Measurements from ENCODE around the gene TUBA3C.

The TUBA3C gene

GRCh38 chr13:19171563-19171962 lies 10.1 kb downstream of the TUBA3C start:
- no peak for TF ChIP-seq SETDB1 (IDR thresholded peaks at IDR 0.05; ENCODE audit: insufficient read length, low read length)
- TF ChIP-seq ZNF76 (tag by site-specific recombination; IDR thresholded peaks at IDR 0.05; ENCODE audit: borderline replicate concordance, low read depth) = no peak
- TF ChIP-seq ZNF280C (tag by site-specific recombination; IDR thresholded peaks at IDR 0.05) = no peak
- no peak for TF ChIP-seq MYNN (tag by site-specific recombination; IDR thresholded peaks at IDR 0.05; ENCODE audit: borderline replicate concordance)
- no peak for TF ChIP-seq ZNF354C (tag by site-specific recombination; IDR thresholded peaks at IDR 0.05; ENCODE audit: borderline replicate concordance, low read depth)
- TF ChIP-seq ZNF335 (tag by site-specific recombination; conservative IDR thresholded peaks at IDR 0.05) = no peak
- no peak for TF ChIP-seq GFI1B (tag by site-specific recombination; IDR thresholded peaks at IDR 0.05)
- TF ChIP-seq, protein P1, sequence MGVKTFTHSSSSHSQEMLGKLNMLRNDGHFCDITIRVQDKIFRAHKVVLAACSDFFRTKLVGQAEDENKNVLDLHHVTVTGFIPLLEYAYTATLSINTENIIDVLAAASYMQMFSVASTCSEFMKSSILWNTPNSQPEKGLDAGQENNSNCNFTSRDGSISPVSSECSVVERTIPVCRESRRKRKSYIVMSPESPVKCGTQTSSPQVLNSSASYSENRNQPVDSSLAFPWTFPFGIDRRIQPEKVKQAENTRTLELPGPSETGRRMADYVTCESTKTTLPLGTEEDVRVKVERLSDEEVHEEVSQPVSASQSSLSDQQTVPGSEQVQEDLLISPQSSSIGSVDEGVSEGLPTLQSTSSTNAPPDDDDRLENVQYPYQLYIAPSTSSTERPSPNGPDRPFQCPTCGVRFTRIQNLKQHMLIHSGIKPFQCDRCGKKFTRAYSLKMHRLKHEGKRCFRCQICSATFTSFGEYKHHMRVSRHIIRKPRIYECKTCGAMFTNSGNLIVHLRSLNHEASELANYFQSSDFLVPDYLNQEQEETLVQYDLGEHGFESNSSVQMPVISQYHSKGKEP (tag by site-specific recombination; IDR thresholded peaks at IDR 0.05) = no peak
- TF ChIP-seq RBAK (tag by site-specific recombination; IDR thresholded peaks at IDR 0.05) = no peak
- no peak for TF ChIP-seq REPIN1 (tag by site-specific recombination; IDR thresholded peaks at IDR 0.05; ENCODE audit: low read depth)
- TF ChIP-seq KLF7 (tag by site-specific recombination; IDR thresholded peaks at IDR 0.05; ENCODE audit: borderline replicate concordance) = no peak
- TF ChIP-seq ZNF560 (tag by site-specific recombination; IDR thresholded peaks at IDR 0.05; ENCODE audit: borderline replicate concordance) = no peak
- Histone ChIP-seq H3K4me1 (ENCODE audit: control insufficient read depth, insufficient read depth, low read length) (no peaks in the 10 kb centered on the region), H3K9me3 (ENCODE audit: control insufficient read depth, insufficient read depth, low read depth, low read length) (no peaks in the 10 kb centered on the region), H3K27ac (ENCODE audit: extremely low read depth, low read depth, low read length) (no peak overlapping the region), H3K4me3 (ENCODE audit: low read depth, low read length) (no peak overlapping the region), H3K36me3 (ENCODE audit: control insufficient read depth in 2 of 2, insufficient read depth in 1 of 2, low read length in 2 of 2) (no peaks in the 10 kb centered on the region)
- POLR2A ChIA-PET = no interaction called here
- CTCF ChIA-PET = no interaction called here

GRCh38 chr13:19169991-19170390 lies 11.6 kb downstream of the TUBA3C start:
- H3K36me3 ChIP-seq (ENCODE audit: control insufficient read depth in 2 of 2, insufficient read depth in 1 of 2, low read length in 2 of 2) = no peaks in the 10 kb centered on the region
- CTCF ChIA-PET = no interaction called here
- H3K27ac ChIP-seq (ENCODE audit: extremely low read depth, low read depth, low read length) = no peak overlapping the region

DNA sequence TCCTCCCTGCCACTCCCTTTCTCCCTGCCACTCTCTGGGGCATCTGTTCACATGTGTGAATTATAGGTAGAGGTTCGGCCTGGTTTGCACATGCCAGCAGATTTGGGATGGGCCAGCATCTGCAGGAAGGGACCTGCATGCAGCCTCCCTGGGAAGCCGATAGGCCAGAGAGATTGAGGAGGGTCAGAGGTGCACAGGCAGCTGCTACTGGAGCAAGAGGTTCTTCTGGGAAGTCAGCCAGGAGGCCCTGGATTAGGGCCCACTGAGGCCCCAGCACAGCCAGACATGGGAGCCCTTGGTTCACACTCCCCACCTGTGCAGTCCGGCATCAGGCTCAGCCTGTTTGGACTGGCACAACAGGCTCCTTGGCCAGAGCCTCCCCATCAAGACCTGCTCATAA lies 12.1 kb downstream of the TUBA3C start:
- Histone ChIP-seq H3K27ac (ENCODE audit: extremely low read depth, low read depth, low read length) (no peak overlapping the region), H3K4me1 (ENCODE audit: control insufficient read depth, insufficient read depth, low read length) (no peaks in the 10 kb centered on the region), H3K36me3 (ENCODE audit: control insufficient read depth in 2 of 2, insufficient read depth in 1 of 2, low read length in 2 of 2) (no peaks in the 10 kb centered on the region), H3K4me3 (ENCODE audit: low read depth, low read length) (no peak overlapping the region), H3K9me3 (ENCODE audit: control insufficient read depth, insufficient read depth, low read depth, low read length) (no peaks in the 10 kb centered on the region)
- ChIA-PET CTCF (no interaction called here), POLR2A (no interaction called here)
- TF ChIP-seq, protein P2, sequence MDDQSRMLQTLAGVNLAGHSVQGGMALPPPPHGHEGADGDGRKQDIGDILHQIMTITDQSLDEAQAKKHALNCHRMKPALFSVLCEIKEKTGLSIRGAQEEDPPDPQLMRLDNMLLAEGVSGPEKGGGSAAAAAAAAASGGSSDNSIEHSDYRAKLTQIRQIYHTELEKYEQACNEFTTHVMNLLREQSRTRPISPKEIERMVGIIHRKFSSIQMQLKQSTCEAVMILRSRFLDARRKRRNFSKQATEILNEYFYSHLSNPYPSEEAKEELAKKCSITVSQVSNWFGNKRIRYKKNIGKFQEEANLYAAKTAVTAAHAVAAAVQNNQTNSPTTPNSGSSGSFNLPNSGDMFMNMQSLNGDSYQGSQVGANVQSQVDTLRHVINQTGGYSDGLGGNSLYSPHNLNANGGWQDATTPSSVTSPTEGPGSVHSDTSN (CRISPR knock-in tag; IDR thresholded peaks at IDR 0.05) = no peak
- TF ChIP-seq, protein P3, sequence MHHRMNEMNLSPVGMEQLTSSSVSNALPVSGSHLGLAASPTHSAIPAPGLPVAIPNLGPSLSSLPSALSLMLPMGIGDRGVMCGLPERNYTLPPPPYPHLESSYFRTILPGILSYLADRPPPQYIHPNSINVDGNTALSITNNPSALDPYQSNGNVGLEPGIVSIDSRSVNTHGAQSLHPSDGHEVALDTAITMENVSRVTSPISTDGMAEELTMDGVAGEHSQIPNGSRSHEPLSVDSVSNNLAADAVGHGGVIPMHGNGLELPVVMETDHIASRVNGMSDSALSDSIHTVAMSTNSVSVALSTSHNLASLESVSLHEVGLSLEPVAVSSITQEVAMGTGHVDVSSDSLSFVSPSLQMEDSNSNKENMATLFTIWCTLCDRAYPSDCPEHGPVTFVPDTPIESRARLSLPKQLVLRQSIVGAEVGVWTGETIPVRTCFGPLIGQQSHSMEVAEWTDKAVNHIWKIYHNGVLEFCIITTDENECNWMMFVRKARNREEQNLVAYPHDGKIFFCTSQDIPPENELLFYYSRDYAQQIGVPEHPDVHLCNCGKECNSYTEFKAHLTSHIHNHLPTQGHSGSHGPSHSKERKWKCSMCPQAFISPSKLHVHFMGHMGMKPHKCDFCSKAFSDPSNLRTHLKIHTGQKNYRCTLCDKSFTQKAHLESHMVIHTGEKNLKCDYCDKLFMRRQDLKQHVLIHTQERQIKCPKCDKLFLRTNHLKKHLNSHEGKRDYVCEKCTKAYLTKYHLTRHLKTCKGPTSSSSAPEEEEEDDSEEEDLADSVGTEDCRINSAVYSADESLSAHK (tag by site-specific recombination; IDR thresholded peaks at IDR 0.05) = no peak
- no peak for TF ChIP-seq ZNF26 (tag by site-specific recombination; IDR thresholded peaks at IDR 0.05)
- TF ChIP-seq, protein P4, sequence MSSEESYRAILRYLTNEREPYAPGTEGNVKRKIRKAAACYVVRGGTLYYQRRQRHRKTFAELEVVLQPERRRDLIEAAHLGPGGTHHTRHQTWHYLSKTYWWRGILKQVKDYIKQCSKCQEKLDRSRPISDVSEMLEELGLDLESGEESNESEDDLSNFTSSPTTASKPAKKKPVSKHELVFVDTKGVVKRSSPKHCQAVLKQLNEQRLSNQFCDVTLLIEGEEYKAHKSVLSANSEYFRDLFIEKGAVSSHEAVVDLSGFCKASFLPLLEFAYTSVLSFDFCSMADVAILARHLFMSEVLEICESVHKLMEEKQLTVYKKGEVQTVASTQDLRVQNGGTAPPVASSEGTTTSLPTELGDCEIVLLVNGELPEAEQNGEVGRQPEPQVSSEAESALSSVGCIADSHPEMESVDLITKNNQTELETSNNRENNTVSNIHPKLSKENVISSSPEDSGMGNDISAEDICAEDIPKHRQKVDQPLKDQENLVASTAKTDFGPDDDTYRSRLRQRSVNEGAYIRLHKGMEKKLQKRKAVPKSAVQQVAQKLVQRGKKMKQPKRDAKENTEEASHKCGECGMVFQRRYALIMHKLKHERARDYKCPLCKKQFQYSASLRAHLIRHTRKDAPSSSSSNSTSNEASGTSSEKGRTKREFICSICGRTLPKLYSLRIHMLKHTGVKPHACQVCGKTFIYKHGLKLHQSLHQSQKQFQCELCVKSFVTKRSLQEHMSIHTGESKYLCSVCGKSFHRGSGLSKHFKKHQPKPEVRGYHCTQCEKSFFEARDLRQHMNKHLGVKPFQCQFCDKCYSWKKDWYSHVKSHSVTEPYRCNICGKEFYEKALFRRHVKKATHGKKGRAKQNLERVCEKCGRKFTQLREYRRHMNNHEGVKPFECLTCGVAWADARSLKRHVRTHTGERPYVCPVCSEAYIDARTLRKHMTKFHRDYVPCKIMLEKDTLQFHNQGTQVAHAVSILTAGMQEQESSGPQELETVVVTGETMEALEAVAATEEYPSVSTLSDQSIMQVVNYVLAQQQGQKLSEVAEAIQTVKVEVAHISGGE (tag by site-specific recombination; conservative IDR thresholded peaks at IDR 0.05; ENCODE audit: low read depth) = no peak
- no peak for TF ChIP-seq ZFP3 (tag by site-specific recombination; IDR thresholded peaks at IDR 0.05; ENCODE audit: low read depth)

More at GRCh38 chr13:19169991-19170390, 11.6 kb downstream of the TUBA3C start:
- Histone ChIP-seq H3K4me3 (ENCODE audit: low read depth, low read length) (no peak overlapping the region), H3K9me3 (ENCODE audit: control insufficient read depth, insufficient read depth, low read depth, low read length) (no peaks in the 10 kb centered on the region), H3K4me1 (ENCODE audit: control insufficient read depth, insufficient read depth, low read length) (no peaks in the 10 kb centered on the region)
- TF ChIP-seq ZNF335 (tag by site-specific recombination; conservative IDR thresholded peaks at IDR 0.05) (no peak), ZNF133 (tag by site-specific recombination; IDR thresholded peaks at IDR 0.05) (no peak), ZNF324 (tag by site-specific recombination; IDR thresholded peaks at IDR 0.05) (no peak), ZNF658 (tag by site-specific recombination; IDR thresholded peaks at IDR 0.05) (no peak), ZNF239 (tag by site-specific recombination; IDR thresholded peaks at IDR 0.05) (no peak), ZNF423 (tag by site-specific recombination; IDR thresholded peaks at IDR 0.05) (no peak)
- POLR2A ChIA-PET = no interaction called here

Data from HEK293 (cell line).